Ishikawa (cell line): ENCODE measurements around the gene SERPINB10.

ENCODE experiments used
- TEAD4 ChIP-seq: IDR thresholded peaks from 2 replicates; pipeline ENCODE4 v1.6.1; 2012
- YY1 ChIP-seq: IDR thresholded peaks from 2 replicates; pipeline ENCODE4 v1.6.1; 2012; ENCODE audit warnings: low read depth
- ZBTB7A ChIP-seq: IDR thresholded peaks from 2 replicates; pipeline ENCODE4 v1.6.1; 2012; ENCODE audit warnings: low read depth
- TF ChIP-seq, protein P1 (sequence below): IDR thresholded peaks from 2 replicates; pipeline ENCODE4 v1.6.1; 2012; ENCODE audit warnings: low read depth, mild to moderate bottlenecking

DNA sequence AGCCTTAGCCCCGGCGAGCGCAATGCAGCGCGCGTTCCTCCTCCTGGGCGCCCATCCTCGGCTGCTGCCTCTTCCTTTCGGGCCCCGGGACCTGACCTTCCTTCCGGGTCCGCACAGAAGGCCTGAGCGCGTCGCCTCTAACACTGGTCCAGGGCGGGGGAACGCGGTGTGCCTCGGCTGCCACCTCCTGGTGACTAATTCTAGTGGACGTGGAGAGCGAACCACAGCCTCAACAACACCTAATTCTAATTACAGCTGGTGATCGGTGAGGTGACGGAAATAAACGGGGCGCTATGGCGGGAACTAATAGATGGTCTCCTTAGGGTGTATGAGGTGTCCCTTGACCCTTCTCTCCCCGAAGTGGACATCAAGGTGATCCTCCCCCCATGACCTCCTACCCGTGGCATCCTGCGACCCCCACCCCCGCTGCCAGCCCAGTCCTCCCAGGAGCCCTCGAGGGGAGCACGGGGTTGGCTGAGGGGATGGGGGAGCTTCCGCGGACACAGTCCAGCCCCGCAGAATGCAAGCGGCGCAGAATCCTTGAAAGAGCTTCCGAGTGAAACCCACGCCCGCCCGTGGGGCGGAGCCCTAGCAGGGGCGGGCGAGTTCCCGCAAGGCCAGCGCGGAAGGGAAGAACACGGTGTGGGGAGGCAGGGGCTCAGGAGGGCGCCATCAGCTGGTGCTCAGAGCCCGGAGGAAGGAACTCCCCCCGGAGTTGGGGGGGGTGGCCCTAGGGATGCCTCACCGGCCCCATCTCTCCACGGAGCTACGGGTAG, 28.6 kb downstream of the SERPINB10 start:
- TF ChIP-seq TEAD4 = no peak
- TF ChIP-seq YY1 = no peak
- TF ChIP-seq, protein P1, sequence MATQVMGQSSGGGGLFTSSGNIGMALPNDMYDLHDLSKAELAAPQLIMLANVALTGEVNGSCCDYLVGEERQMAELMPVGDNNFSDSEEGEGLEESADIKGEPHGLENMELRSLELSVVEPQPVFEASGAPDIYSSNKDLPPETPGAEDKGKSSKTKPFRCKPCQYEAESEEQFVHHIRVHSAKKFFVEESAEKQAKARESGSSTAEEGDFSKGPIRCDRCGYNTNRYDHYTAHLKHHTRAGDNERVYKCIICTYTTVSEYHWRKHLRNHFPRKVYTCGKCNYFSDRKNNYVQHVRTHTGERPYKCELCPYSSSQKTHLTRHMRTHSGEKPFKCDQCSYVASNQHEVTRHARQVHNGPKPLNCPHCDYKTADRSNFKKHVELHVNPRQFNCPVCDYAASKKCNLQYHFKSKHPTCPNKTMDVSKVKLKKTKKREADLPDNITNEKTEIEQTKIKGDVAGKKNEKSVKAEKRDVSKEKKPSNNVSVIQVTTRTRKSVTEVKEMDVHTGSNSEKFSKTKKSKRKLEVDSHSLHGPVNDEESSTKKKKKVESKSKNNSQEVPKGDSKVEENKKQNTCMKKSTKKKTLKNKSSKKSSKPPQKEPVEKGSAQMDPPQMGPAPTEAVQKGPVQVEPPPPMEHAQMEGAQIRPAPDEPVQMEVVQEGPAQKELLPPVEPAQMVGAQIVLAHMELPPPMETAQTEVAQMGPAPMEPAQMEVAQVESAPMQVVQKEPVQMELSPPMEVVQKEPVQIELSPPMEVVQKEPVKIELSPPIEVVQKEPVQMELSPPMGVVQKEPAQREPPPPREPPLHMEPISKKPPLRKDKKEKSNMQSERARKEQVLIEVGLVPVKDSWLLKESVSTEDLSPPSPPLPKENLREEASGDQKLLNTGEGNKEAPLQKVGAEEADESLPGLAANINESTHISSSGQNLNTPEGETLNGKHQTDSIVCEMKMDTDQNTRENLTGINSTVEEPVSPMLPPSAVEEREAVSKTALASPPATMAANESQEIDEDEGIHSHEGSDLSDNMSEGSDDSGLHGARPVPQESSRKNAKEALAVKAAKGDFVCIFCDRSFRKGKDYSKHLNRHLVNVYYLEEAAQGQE = no peak
- TF ChIP-seq ZBTB7A = no peak
